KMS-11 (cell line): Measurements from ENCODE around the gene AP4M1.

Source experiments
- H2AFZ ChIP-seq: fragments of 200-600 bp; sonication (generic); 2 replicates; pipeline ENCODE4 v1.6.1; 2016; ENCODE audit warnings: antibody characterized with exemption, mixed run types, low read depth
- H3K27ac ChIP-seq: fragments of 200-600 bp; sonication (generic); 2 replicates; pipeline ENCODE4 v1.6.1; 2016; ENCODE audit warnings: mild to moderate bottlenecking, mixed run types
- H3K27me3 ChIP-seq: fragments of 200-600 bp; sonication (generic); 2 replicates; pipeline ENCODE4 v1.6.1; 2017; ENCODE audit warnings: mild to moderate bottlenecking, low read depth, mixed run types, moderate library complexity; ENCODE audit not compliant: insufficient read depth
- H3K36me3 ChIP-seq: fragments of 200-600 bp; sonication (generic); 2 replicates; pipeline ENCODE4 v1.6.1; 2017; ENCODE audit warnings: mild to moderate bottlenecking, mixed run types; ENCODE audit not compliant: insufficient read depth
- H3K4me1 ChIP-seq: fragments of 200-600 bp; sonication (generic); 2 replicates; pipeline ENCODE4 v1.6.1; 2016; ENCODE audit warnings: mild to moderate bottlenecking, low read depth, mixed run types; ENCODE audit not compliant: poor library complexity, severe bottlenecking
- H3K4me2 ChIP-seq: fragments of 200-600 bp; sonication (generic); 2 replicates; pipeline ENCODE4 v1.7.0; 2016; ENCODE audit warnings: mild to moderate bottlenecking, mixed run types
- H3K4me3 ChIP-seq: fragments of 200-600 bp; sonication (generic); IDR thresholded peaks from 2 replicates; pipeline ENCODE4 v1.6.1; 2017; ENCODE audit warnings: low read depth, low read length, mixed read lengths; ENCODE audit not compliant: insufficient read depth
- H3K79me2 ChIP-seq: fragments of 200-600 bp; sonication (generic); 2 replicates; pipeline ENCODE4 v1.6.1; 2016; ENCODE audit warnings: low read depth, mixed run types; ENCODE audit not compliant: insufficient read depth
- H3K9ac ChIP-seq: fragments of 200-600 bp; sonication (generic); 2 replicates; pipeline ENCODE4 v1.6.1; 2016; ENCODE audit warnings: mild to moderate bottlenecking, mixed run types
- H4K20me1 ChIP-seq: fragments of 200-600 bp; sonication (generic); 2 replicates; pipeline ENCODE4 v1.6.1; 2016; ENCODE audit warnings: mild to moderate bottlenecking, mixed run types; ENCODE audit not compliant: insufficient read depth
- CTCF ChIP-seq: fragments of 200-600 bp; sonication (generic); conservative IDR thresholded peaks from 2 replicates; pipeline ENCODE4 v1.6.1; 2017; ENCODE audit warnings: low read depth, mild to moderate bottlenecking, antibody characterized with exemption, low read length, moderate library complexity, mixed read lengths

AP4M1 gene

DNA sequence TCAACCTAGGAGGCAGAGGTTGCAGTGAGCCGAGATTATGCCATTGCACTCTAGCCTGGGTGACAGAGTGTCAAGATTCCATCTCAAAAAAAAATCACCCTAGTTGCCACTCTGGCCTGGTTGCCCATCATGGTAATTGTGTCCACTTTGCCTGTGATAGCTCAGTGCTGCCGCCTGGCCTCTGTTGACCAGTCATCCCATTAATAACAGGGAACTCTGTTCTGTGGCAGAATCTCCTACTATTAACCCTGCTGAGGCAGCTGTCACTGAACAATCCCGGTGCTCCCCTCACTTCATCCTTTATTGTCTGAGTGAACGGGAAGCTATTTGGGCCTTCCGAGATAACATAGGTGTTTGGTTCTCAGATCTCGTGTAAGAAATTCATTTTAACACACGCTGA lies 34.5 kb upstream of the AP4M1 start:
- no peaks in the 10 kb centered on the region for H3K4me1 ChIP-seq
- no peak for TF ChIP-seq CTCF
- no peak overlapping the region for H3K4me2 ChIP-seq
- no peak overlapping the region for H3K9ac ChIP-seq
- H4K20me1 ChIP-seq: no peaks in the 10 kb centered on the region
- no peak overlapping the region for H3K27ac ChIP-seq
- no peak overlapping the region for H3K4me3 ChIP-seq
- peaks cover 9% of the 10 kb centered on the region; the same call in 1 of the 2 replicates for H3K36me3 ChIP-seq
- H3K79me2 ChIP-seq: no peaks in the 10 kb centered on the region
- H3K27me3 ChIP-seq: no peaks in the 10 kb centered on the region
- H2AFZ ChIP-seq: no peak overlapping the region

DNA sequence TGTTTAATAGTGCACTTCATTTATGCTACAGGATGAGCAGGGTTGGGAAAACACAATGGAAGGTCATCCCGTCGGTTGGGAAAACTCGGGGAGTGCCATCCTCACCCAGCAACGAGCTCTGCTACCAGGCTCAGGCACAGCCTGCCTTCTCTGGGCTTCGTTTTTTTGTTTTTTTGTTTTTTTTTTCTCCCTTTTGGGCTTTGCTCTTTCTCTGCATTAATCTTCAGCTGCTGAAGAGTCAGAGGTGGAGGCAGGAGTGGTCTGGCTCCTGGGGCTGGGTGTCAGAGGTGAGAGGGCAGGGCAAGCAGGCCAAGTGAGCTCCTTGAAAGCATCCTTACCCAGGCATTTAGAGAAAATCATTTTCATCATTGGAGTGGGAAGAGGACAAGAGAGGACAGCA lies 31.5 kb upstream of the AP4M1 start:
- H3K36me3 ChIP-seq: peaks cover 23% of the 10 kb centered on the region; the same call in 1 of the 2 replicates
- TF ChIP-seq CTCF: no peak
- H3K27me3 ChIP-seq: no peaks in the 10 kb centered on the region
- H3K4me3 ChIP-seq: no peak overlapping the region
- H3K4me2 ChIP-seq: no peak overlapping the region
- H3K9ac ChIP-seq: no peak overlapping the region
- H3K79me2 ChIP-seq: no peaks in the 10 kb centered on the region
- H3K27ac ChIP-seq: no peak overlapping the region
- H2AFZ ChIP-seq: no peak overlapping the region
- no peaks in the 10 kb centered on the region for H3K4me1 ChIP-seq
- H4K20me1 ChIP-seq: no peaks in the 10 kb centered on the region

DNA sequence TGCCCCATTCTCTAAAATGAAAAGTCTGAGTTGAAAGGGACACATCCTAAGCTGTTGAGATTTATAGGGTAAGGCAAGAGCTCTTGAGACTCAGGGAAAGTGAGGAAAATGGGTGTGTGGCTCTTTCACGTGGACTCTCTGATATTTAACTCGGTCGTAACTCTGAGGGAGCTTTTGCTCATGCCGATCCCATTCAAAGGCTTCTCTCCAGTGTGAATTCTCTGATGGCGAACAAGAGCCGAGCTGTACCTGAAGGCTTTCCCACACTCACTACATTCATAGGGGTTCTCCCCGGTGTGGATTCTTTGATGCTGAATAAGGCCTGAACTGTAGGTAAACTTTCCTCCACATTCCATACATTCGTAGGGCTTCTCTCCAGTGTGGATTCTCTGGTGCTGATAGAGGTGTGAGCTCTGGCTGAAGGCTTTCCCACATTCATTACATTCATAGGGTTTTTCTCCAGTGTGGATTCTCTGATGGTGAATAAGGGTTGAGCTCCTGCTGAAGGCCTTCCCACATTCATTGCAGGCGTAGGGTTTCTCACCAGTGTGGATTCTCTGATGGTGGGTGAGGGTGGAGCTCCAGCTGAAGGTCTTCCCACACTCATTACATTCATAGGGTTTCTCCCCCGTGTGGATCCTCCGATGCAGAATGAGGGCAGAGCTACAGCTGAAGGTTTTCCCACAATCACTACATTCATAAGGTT lies 30.3 kb upstream of the AP4M1 start:
- Histone ChIP-seq H3K9ac (no peak overlapping the region), H3K27me3 (no peaks in the 10 kb centered on the region), H3K4me1 (no peaks in the 10 kb centered on the region), H3K79me2 (no peaks in the 10 kb centered on the region), H2AFZ (no peak overlapping the region), H3K36me3 (peaks cover 26% of the 10 kb centered on the region; the same call in 1 of the 2 replicates), H3K4me3 (no peak overlapping the region), H3K27ac (no peak overlapping the region), H4K20me1 (no peaks in the 10 kb centered on the region), H3K4me2 (no peak overlapping the region)
- no peak for TF ChIP-seq CTCF

DNA sequence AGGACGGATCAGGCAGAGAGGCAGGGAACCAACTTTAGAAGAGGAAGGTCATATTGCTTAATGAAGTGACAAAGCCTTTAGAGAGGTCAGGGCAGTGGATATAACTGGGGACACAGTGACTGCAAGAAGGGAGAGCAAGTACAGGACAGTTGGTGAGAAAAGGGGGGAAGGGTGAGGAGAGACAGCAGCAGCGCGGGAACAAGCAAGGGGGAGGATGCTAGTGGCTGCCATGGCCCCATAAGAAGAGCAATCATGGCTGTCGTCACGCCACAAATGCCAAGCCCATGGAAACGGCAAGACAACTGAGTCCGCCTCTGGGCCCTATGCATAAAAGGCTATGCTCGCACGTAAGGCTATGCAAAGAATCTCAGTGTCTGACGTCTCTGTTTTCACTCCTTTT lies 29.0 kb upstream of the AP4M1 start:
- H3K27ac ChIP-seq: no peak overlapping the region
- no peaks in the 10 kb centered on the region for H3K79me2 ChIP-seq
- H4K20me1 ChIP-seq: no peaks in the 10 kb centered on the region
- no peak overlapping the region for H3K4me2 ChIP-seq
- no peak overlapping the region for H2AFZ ChIP-seq
- peaks cover 30% of the 10 kb centered on the region; the same call in 1 of the 2 replicates for H3K36me3 ChIP-seq
- H3K9ac ChIP-seq: no peak overlapping the region
- H3K4me1 ChIP-seq: no peaks in the 10 kb centered on the region
- no peaks in the 10 kb centered on the region for H3K27me3 ChIP-seq
- H3K4me3 ChIP-seq: no peak overlapping the region
- TF ChIP-seq CTCF: no peak
